GM18909 (cell line): ENCODE measurements around the gene RHBDD2.
A peak's percentile ranks its signal among the peaks of the same experiment; 100 is the strongest.
"Not testable (repeated sequence)": the region's sequence is repeated elsewhere in the genome, so short reads cannot be mapped to it uniquely, and the experiment has no call there.

Experiments used
- ATAC-seq: cut with Tn5 transposase; IDR thresholded peaks from one replicate; pipeline ENCODE4 v1.9.1; 2021; ENCODE audit warnings: mild to moderate bottlenecking; ENCODE audit not compliant: unreplicated experiment, poor library complexity

Gene RHBDD2

DNA sequence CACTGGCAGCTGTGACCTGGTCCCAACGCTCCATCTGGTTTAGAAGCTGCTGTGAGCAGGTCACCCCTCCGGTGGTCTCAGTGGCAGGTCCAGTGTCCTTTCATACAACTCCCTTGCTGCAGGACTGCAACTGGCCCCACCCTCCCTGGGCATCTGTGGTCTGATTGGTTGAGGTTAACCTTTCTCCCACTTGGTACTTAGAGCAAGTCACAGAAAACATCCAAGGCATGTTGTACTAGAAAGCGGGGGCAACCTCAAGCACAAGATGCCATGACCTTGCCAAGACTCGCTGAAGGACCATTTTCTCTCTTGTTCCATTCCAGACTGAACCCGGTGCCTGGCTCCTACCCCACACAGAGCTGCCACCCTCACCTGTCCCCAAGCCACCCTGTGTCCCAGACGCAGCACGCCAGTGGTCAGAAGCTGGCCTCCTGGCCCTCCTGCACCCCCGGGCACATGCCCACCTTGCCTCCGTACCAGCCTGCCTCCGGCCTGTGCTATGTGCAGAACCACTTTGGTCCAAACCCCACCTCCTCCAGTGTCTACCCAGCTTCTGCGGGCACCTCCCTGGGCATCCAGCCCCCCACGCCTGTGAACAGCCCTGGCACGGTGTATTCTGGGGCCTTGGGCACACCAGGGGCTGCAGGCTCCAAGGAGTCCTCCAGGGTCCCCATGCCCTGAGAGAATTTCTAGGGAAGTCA is 9.0 kb downstream of the RHBDD2 start:
- ATAC-seq = no peak

DNA sequence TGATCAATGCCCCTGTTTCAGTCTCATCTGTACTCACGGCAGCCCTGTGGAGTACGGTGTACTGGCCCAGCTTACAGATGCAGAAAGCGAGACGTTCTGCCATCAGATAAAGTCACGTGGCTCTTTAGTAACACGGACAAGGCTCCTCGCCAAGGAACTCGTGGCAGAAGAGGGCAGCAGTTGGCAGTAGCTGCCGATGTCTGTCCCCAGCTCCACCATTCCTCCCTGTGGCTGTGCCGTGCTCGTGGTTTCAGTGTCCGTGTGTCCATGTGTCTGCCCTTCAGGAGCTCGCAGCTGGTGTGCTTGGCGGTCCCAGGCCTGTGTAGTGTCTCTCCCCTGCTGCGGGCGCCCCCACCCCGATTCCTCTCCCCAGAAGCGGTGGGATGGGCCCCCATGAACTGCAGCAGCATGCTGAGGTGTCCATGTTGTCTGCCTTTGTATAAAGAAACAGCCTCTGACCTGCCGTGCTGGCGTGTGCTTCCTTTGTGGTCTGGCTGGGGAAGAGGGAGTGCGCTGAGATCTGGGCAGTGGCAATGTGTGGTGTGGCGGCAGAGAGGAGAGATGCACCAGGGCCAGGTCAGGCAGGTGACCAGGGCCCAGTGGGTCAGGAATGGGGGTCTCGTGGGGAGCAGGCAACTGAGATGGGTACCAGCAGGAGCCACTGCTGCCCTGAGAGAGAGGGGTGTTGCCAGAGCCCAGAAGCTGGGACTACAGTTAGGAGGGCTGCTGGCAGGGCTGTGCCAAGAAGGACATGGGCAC is 9.8 kb downstream of the RHBDD2 start:
- no peak for ATAC-seq

DNA sequence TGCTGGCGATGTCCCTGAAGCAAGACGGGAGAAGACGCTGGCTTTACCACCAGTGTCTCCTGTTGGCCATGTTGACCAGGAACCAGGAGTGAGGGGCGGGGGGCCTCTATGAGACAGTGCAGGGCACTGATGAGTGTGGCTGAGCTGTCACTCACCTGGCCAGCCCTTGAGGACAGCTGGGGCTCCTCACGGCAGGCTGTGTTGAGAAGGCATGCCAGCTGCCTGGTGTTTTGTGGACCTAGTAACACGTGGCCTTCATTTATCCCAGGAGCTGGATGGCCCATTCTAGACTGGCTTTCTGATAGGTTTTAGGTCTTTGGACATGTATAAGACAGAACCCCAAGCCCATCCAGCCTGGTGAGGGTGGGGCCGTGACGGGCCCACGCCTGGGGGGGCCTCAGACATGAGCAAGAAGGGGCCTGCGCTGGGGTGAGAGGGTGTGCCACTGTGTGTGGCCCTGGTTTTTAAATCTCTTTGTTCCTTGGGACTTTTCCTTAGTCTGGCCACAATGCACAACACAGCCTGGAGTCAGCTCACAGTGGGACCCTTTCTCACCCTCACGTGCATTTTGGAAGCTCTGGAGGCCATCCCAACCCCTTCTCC is 10.5 kb downstream of the RHBDD2 start:
- no peak for ATAC-seq

DNA sequence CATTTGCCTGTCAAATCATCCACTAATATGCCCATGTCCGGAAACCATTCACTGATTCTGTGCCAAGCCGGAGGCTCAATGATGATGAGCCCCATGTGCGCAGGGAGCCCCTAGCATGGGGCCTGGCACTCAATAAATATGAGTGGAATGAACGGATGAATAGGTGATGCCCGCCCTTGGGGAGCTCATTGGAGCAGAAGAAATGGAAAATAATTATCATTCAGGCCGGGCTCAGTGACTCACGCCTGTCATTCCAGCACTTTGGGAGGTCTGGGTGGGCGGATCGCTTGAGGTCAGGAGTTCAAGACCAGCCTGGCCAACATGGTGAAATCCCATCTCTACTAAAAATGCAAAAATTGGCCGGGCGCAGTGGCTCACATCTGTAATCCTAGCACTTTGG is 11.0 kb downstream of the RHBDD2 start:
- ATAC-seq = no peak

DNA sequence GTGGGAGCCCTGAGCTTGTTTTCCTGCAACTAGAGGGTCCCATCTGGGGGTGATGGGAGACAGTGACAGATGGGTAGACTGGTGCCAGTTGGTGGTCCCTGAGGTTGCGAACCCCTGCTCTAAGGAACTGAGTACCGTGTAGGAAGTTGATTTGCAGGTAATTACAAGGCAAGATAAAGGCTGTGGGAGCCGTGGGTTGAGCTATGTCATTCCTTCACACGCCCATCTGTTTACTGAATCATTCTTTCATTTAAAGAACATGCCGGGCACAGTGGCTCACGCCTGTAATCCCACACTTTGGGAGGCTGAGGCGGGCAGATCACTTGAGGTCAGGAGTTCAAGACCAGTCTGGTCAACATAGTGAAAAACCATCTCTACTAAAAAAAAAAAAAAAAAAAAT is 12.4 kb downstream of the RHBDD2 start:
- not testable (repeated sequence) for ATAC-seq

DNA sequence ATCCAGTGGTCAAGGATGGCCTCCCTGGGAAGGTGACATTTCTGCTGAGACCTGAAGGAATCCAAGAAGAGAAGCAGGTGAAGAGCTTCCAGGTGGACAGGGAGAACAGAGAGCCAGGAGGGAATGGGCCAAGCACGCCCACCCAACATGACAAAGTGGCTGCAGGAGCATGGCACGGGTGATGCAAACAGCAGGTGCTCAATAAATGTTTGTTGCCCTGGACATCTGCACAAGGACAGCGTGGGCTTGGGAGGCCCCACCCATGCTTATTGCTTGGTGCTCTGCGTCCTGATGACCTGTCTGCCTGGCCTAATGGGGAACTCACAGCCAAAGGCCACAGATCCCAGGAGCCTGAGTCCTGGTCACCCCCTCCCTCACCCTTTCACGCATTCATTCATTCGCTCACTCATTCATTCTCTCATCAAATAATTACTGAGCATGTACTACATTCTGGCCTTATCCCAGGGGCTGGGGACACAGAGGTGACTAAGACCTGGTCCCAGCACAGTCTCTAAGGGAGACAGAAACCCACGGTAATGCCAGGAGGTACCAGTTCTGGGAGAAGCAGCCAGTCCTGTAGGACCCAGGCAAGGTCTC is 13.1 kb downstream of the RHBDD2 start:
- no peak for ATAC-seq

DNA sequence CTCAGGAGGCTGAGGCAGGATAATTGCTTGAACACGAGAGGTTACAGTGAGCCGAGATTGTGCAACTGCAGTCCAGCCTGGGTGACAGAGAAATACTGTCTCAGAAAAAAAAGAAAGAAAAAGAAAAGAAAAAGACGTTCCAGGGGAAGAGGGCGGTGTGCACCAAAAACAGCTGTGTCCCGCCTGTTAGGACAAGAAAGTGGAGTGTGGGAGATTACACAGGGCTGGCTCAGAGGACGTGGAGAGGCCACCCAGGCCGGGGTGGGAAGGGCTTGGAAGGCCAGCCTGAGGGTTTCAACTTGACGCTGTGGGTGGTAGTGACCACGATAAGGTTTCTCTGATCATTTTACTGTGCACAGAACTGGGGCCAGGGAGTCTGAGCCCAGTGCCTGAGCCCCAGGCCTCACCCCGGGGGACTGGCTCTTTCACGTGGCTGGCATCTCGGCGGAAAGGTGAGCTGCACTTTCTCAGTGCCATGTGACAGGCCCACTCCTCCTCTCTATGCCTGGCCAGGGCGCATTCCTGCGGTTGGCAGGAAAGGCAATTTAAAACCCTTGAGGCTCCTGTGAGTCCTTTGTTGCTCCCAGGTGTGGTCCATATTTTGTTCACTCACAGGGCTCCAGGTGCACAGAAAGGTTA is 13.9 kb downstream of the RHBDD2 start:
- ATAC-seq = no peak

DNA sequence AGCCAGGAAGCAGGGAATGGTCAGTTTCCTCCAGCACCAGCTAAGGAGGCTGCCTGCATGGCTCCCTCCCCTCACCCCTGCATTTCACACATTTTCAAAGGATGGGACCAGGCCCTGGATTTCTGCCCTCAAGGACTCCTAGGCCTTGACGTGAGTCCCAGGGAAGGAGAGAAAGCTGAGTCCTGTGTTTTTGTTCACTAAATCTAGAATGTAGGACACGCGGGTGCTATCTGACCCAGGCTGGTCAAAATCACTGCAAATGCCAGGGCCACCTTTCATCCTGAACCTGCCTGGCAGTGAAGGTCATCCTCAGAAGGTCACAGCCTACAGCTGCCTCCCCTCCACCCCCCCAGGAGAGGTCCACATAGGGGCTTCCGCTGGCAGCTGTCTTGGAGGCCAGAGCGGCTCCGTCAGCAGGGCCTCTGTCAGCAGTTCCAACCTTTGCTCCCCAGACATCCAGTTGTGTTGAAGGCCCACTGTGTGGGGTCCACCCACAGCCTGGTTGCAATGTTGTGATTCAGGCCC is 18.0 kb downstream of the RHBDD2 start:
- no peak for ATAC-seq

DNA sequence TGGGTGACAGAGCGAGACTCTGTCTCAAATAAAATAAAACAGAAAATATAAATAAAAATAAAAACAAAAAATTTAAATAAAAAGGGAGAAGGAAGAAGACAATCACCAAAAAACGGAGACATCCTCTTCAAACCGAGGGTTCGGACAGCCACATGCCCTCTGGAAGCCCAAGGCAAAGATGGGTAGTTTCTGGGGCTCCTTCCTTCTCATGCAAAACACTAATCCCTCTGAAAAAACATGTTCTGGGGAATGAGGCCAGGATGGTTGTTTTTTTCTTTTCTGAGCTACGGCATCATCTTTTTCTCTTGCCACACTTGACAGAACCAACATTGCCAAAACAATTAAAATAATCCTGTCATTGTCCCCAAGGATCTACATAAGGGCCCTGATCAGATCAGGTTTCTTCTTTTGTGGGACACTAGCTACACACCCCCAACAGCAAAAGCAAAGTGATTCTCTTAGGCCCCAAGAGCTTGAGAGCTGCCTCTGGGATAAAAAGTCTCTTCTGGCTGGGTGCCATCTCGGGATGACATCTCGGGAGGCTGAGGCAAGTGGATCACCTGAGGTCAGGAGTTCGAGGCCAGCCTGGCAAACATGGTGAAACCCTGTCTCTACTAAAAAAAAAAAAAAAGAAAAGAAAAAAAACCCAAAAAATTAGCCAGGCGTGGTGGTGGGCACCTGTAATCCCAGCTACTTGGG is 21.9 kb downstream of the RHBDD2 start:
- no peak for ATAC-seq

DNA sequence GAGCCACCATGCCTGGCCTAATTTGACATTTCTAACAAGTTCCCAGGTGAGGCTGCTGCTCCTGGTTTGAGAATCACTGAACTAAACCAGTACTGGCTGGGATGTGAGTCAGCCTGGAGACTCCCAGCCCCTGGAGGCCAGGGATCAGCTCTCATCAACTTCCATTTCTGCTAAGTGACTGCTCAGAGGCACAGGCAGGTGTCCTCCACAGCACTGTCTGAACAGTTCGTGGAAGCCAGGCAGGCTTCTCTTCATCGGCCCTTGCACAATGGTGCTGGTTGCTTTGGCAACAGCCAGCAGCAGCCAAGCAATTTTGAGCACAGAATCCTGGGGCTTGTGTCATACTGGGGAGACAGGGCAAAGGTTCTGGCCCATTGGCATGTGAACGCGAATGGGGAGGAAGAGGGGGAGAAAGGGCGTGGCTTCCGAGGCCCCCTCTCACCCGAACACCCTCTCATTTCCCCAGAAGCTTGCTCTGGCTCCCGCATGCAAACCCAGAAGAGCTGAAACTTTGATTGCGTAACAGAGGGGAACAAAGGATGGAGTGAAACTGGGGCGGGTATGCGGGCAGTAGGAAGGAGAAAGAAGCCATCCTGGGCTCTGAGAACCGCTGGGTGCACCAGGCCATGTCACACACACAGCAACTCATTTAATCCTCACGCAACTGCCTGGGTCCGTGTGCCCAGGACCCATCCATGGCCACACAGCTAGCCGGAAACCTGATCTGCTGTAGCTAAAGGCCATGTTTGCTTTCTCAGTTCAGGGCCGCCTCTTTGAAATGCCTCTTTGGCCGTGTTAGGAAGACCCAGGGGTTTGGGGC is 27.2 kb downstream of the RHBDD2 start:
- no peak for ATAC-seq

DNA sequence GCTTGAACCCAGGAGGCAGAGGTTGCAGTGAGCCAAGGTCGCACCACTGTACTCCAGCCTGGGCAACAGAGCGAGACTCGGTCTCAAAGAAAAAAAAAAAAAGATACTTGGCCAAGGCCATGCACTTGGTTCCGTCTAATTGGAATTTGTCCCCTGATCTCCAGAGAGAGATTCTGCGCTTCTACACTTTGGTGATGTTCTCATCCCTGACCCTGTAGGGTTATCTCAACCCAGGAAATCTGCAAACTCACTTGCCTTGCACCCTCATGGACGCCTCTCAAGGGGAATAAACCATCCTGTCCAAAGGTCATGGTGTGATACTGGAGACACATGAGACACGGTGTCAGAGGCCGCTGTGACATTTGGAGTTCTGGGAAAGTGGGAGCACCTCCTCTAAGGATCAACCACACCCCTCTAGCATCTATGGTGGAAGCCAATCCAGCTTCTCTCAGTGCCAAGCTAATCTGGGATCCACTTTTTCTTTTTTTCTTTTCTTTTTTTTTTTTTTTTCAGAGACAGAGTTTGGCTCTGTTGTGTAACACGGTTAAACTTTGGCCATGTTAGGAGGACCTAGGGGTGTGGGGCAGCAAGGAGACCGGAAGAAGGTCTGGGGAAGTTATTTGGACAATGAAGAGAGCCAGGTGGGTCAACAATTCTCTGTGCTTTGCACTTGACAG is 28.3 kb downstream of the RHBDD2 start:
- no peak for ATAC-seq

DNA sequence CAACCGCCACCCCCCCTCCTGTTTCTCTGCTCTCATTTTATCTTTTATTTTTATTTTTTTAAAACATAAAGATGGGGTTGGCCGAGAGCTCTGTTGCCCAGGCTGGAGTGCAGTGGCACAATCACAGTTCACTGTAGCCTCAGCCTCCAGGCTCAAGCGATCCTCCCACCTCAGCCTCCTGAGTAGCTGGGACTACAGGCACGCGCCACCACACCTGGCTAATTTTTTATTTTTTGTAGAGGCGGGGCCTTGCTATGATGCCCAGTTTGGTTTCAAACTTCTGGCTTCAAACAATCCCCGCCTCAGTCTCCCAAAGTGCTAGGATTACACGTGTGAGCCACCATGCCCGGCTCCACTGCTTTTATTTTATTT is 28.8 kb downstream of the RHBDD2 start:
- not testable (repeated sequence) for ATAC-seq

DNA sequence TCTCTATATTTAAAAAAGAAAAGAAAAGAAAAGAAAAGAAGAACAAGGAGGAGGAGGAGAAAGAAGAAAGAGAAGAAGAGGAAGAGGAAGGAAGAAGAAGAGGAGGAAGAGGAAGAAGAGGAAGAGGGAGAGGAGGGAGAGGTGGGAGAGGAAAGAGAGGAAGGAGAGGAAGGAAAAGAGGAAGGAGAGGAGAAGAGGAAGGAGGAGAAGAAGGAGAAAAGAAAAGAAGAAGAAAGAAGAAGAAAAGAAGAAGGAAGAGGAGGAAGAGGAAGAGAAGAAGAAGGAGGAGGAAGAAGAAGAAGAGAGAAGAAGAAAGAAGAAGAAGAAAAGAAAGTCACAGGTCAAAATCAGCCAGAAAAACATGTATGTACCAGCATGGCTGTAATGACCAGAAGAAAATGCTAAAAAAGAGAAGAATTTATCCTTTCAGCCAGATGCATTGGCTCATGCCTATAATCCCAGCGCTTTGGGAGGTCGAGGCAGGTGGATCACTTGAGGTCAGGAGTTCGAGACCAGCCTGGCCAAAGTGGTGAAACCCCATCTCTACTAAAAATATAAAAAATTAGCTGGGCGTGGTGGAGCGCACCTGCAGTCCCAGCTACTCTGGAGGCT is 30.8 kb downstream of the RHBDD2 start:
- no peak for ATAC-seq

DNA sequence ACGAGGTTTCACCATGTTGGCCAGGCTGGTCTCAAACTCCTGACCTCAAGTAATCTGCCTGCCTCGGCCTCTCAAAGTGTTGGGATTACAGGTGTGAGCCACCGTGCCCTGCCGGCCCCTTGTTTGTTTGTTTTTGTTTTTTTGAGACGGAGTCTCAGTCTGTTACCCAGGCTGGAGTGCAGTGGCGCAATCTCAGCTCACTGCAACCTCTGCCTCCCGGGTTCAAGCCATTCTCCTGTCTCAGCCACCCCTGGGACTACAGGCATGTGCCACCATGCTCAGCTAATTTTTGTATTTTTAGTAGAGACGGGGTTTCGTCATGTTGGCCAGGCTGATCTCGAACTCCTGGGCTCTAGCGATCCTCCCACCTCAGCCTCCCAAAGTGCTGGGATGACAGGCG is 32.4 kb downstream of the RHBDD2 start:
- ATAC-seq = not testable (repeated sequence)

DNA sequence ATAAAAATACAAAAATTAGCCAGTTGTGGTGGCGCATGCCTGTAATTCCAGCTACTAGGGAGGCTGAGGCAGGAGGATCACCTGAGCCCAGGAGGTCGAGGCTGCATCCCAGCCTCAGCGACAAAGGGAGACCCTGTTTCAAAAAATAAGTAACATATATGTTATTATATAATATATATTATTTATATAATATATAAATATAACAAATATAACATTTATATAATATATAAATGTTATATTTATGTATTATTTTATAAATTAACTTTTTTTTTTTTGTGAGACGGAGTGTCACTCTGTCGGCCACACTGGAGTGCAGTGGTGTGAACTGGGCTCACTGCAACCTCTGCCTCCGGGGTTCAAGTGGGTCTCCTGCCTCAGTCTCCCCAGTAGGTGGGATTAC is 34.6 kb downstream of the RHBDD2 start:
- ATAC-seq = no peak

DNA sequence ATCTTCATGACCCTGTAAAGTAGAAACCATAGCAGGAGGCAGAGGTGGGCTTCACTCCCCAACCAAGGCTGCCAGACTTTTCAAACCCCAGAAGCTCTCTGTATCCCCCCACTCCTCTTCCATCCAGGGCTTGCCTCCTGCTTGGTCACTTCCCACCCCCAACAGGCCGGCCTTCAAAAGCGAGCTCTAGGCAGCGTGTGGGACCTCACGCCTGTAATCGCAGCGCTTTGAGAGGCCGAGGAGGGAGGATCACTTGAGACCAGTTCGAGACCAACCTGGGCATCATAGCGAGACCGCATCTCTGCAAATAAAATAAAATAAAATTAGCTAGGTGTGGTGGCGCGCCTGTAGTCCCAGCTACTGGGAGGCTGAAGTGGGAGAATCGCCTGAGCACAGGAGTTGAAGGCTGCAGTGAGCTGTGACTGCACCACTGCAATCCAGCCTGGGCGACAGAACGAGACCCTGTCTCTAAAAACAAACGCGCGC is 35.4 kb downstream of the RHBDD2 start:
- ATAC-seq = peak; percentile 4

DNA sequence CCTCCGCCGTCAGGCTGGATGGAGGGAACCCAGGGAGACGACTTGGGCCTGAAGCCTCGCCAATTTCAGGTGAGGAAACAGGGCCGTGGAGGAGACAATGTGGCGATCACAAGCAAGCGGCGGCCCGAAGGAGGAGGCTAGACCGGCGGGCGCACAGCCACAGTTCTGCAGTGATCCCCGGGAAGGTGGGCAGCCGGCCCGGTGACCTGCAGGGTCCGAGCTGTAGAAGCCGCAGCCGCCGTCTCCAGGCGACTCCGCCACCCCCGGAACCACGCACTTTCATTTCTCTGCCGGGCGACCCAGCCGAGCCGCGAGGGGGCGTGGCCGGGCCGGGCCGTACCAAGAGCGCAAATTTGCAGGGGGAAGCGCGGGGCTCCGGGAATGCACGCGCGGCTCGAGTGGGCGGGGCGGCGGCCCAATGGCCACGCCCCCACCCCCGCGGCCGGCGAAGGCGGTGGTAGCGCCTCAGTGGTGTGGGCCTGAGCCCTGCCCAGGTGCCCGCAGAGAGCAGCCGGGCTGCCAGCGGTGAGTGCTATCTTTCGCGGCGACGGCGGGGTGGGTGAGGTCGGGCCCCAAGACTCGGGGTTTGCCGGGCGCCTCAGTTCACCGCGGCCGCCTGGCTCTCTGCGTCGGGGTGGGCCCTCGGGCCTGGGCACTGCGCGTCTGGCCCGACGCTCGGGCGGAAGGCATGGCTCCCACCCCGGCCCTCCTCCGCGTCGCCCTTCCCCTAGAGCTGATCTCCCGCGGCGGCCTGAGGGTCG is 36.0 kb downstream of the RHBDD2 start, which contains the start of gene POR:
TSS of gene POR (plus strand) at position 501 of the 761 bp plus-strand sequence. CDS start 38,847 bp downstream, outside the sequence.
- ATAC-seq = peak; percentile 96
